GM12878 (cell line): ENCODE results near the gene OGA. TPM values are rescaled to one million over a fixed set of nuclear protein-coding genes. Genes with fewer than 3 reads are reported as not detected.

Experiments
- ATAC-seq: fragments of 200-7000 bp; cut with Tn5 transposase; 3 replicates; pipeline ENCODE4 v1.9.1; 2020; ENCODE audit warnings: mild to moderate bottlenecking, moderate library complexity
- BruUV-seq: library from RNA; stranded (reverse); fragments of 400-500 nt; replicated peaks from 2 replicates; lab custom pipeline; 2021; lab: Mats Ljungman, UMichigan
- CTCF ChIA-PET: fragments of 300-600 bp; sonication (Branson Sonifier 250); formaldehyde crosslinking; extraction: SDS; loops from one replicate; lab custom pipeline; 2021; ENCODE audit warnings: inconsistent platforms; lab: Yijun Ruan, JAX
- POLR2A ChIA-PET: fragments of 350-600 bp; formaldehyde crosslinking; extraction: SDS; loops from one replicate; lab custom pipeline; 2021; ENCODE audit warnings: inconsistent platforms; lab: Charles Lee
- RAD21 ChIA-PET: fragments of 300-600 bp; sonication (Branson Sonifier 250); formaldehyde crosslinking; loops from one replicate; lab custom pipeline; 2023; ENCODE audit warnings: antibody characterized with exemption; ENCODE audit not compliant: unreplicated experiment; lab: Charles Lee
- SMC1A ChIA-PET: fragments of 300-600 bp; sonication (Branson Sonifier 250); formaldehyde crosslinking; loops from one replicate; lab custom pipeline; 2023; ENCODE audit not compliant: unreplicated experiment, uncharacterized antibody; lab: Charles Lee
- DNase-seq: peaks from one replicate; pipeline ENCODE4 v3.0.0-alpha.2; 2011; ENCODE audit warnings: low read depth, low spot score
- FAIRE-seq: peaks from 3 replicates; lab custom pipeline; 2011; peaks lifted over from hg19 to GRCh38; lab: Jason Lieb, UNC
- H2AFZ ChIP-seq: 2 replicates; pipeline ENCODE4 v1.6.0; 2011; ENCODE audit warnings: low read depth, low read length, control low read depth; ENCODE audit not compliant: control insufficient read depth
- H3K27ac ChIP-seq: 2 replicates; pipeline ENCODE4 v1.5.1; 2011; ENCODE audit warnings: control low read depth; ENCODE audit not compliant: control insufficient read depth, insufficient read depth
- H3K27me3 ChIP-seq, 2 experiments: replicated peaks in 1 of 2; 2 replicates each; pipeline versions ENCODE4 v1.6.0 to v1.6.1; 2011; ENCODE audit warnings: low read length in 1 of 2; ENCODE audit not compliant: control insufficient read depth in 2 of 2, insufficient read depth in 2 of 2
- H3K36me3 ChIP-seq, 2 experiments: 2 replicates each; pipeline ENCODE4 v1.5.1; 2011; ENCODE audit warnings: low read length in 1 of 2; ENCODE audit not compliant: control insufficient read depth in 2 of 2, insufficient read depth in 2 of 2
- H3K4me1 ChIP-seq: 2 replicates; pipeline ENCODE4 v1.6.1; 2011; ENCODE audit warnings: mild to moderate bottlenecking, low read length, moderate library complexity, mixed read lengths; ENCODE audit not compliant: control insufficient read depth, insufficient read depth
- H3K4me2 ChIP-seq: 2 replicates; pipeline ENCODE4 v1.6.0; 2011; ENCODE audit warnings: control low read depth; ENCODE audit not compliant: control insufficient read depth, insufficient read depth
- H3K4me3 ChIP-seq: fragments of 200-600 bp; sonication (generic); 2 replicates; pipeline ENCODE4 v1.5.1; 2016
- H3K79me2 ChIP-seq: 2 replicates; pipeline ENCODE4 v1.6.0; 2011; ENCODE audit warnings: low read length; ENCODE audit not compliant: control insufficient read depth, insufficient read depth
- H3K9ac ChIP-seq: 2 replicates; pipeline ENCODE4 v1.8.0; 2011; ENCODE audit warnings: low read length, control low read depth, mixed read lengths; ENCODE audit not compliant: control insufficient read depth, insufficient read depth
- H3K9me3 ChIP-seq: replicated peaks from 3 replicates; pipeline ENCODE4 v1.5.1; 2011; ENCODE audit warnings: mild to moderate bottlenecking, low read length; ENCODE audit not compliant: control insufficient read depth, insufficient read depth
- H4K20me1 ChIP-seq: 2 replicates; pipeline ENCODE4 v1.6.0; 2011; ENCODE audit not compliant: control insufficient read depth, insufficient read depth
- ATF2 ChIP-seq: IDR thresholded peaks from 2 replicates; pipeline ENCODE4 v1.6.1; 2012; ENCODE audit warnings: low read length, inconsistent platforms
- DPF2 ChIP-seq: fragments of 450-650 bp; IDR thresholded peaks from 2 replicates; pipeline ENCODE4 v1.6.1; 2017; ENCODE audit warnings: mild to moderate bottlenecking
- FOXM1 ChIP-seq: IDR thresholded peaks from 2 replicates; pipeline ENCODE4 v1.6.1; 2012; ENCODE audit warnings: low read depth, mild to moderate bottlenecking, inconsistent platforms, low read length, moderate library complexity
- IKZF2 ChIP-seq, 2 experiments: fragments of 450-650 bp; IDR thresholded peaks; 2 replicates each; pipeline ENCODE4 v1.6.1; 2017; ENCODE audit warnings: mild to moderate bottlenecking in 2 of 2, moderate library complexity in 2 of 2
- MAX ChIP-seq: IDR thresholded peaks from 2 replicates; pipeline ENCODE4 v1.6.1; 2012; ENCODE audit warnings: low read depth, low read length, improper control_type of control experiment
- PML ChIP-seq: IDR thresholded peaks from 2 replicates; pipeline ENCODE4 v1.6.1; 2012; ENCODE audit warnings: low read length, inconsistent platforms
- RB1 ChIP-seq: fragments of 450-650 bp; formaldehyde crosslinking; IDR thresholded peaks from 2 replicates; pipeline ENCODE4 v1.6.1; 2017; ENCODE audit warnings: mild to moderate bottlenecking, borderline replicate concordance
- SIX5 ChIP-seq: IDR thresholded peaks from 2 replicates; pipeline ENCODE4 v1.6.1; 2011; ENCODE audit warnings: mild to moderate bottlenecking, low read depth, low read length, moderate library complexity; ENCODE audit not compliant: severe bottlenecking
- STAT3 ChIP-seq: IDR thresholded peaks from 2 replicates; pipeline ENCODE4 v1.6.1; 2011; ENCODE audit warnings: low read depth, low read length, improper control_type of control experiment
- TCF12 ChIP-seq: IDR thresholded peaks from 2 replicates; pipeline ENCODE4 v1.6.1; 2011; ENCODE audit warnings: low read depth, mild to moderate bottlenecking, low read length
- WGBS: methylation state at CpG from one replicate; pipeline ENCODE4 v1.1.6; 2016; ENCODE audit warnings: low lambda C conversion rate; ENCODE audit not compliant: insufficient replicate concordance, insufficient coverage; ENCODE audit errors: missing lambda C conversion rate; 5-methylcytosine and 5-hydroxymethylcytosine counted together
- in situ Hi-C: fragments of 300-500 bp; cut with MboI; formaldehyde crosslinking; loops from 9 replicates; pipeline ENCODE4 v1.14.3; 2018; ENCODE audit warnings: mixed read lengths
- intact Hi-C: fragments of 100-400 bp; cut with micrococcal nuclease; formaldehyde crosslinking; loops from one replicate; pipeline ENCODE4 v1.14.2; 2022; ENCODE audit not compliant: unreplicated experiment
- polyA plus RNA-seq, 11 experiments: library from polyadenylated mRNA; depleted of rRNA in 4 of 11; unstranded in 6 of 11; stranded (reverse) in 5 of 11; fragments of >200 nt; fragmentation: Nextera tagmentation in 4 of 11; fragmentation: Illumina TruSeq in 1 of 11; extraction: Ambion mirVana in 4 of 11; extraction: Trizol in 1 of 11; gene quantifications; 1 replicate in 1 of 11; 2 replicates in 10 of 11; pipeline versions ENCODE4 v1.2.1 to v1.2.3, GENCODE V29; 2011 to 2016; ENCODE audit warnings: inconsistent platforms in 2 of 11, missing spikeins in 2 of 11, low read depth in 1 of 11
- total RNA-seq, 4 experiments: library from RNA; depleted of rRNA in 3 of 4; stranded (reverse); fragments of >200 nt in 3 of 4; fragmentation: Illumina TruSeq in 1 of 4; extraction: Trizol in 1 of 4; gene quantifications; 2 replicates each; pipeline versions ENCODE4 v1.2.1 to v1.2.3, GENCODE V29; 2013 to 2021

The OGA gene
- total and polyA plus RNA-seq, 10 of the 15 experiments (the other 5 are each of a cell fraction or from before 2014, with no cell fraction given): 23.0 to 145 (median 85.2) TPM

GRCh38 chr10:101780187-101780817, 37.9 kb downstream of the OGA start:
- 28% methylated on average over 17 of the region's 17 CpGs for WGBS
- TF ChIP-seq FOXM1 (no peak), TCF12 (no peak), DPF2 (0 out of 2 replicates have a peak, but pooled peaks have one; percentile 4), STAT3 (no peak), MAX (no peak), PML (no peak), IKZF2 (IDR thresholded peaks at IDR 0.05) (0 out of 4 replicates have a peak, but pooled peaks of 1 of the 2 experiments have one; percentile 6), ATF2 (no peak), RB1 (0 out of 2 replicates have a peak, but pooled peaks have one; percentile 2), SIX5 (no peak)
- Histone ChIP-seq H3K27me3 (peaks cover 2 to 3% of the 10 kb centered on the region in 2 experiments; a peak in 3 of 4 replicates), H2AFZ (peak overlapping the region; percentile 59), H4K20me1 (no peaks in the 10 kb centered on the region), H3K4me1 (peaks cover 42% of the 10 kb centered on the region), H3K4me2 (peak overlapping the region; percentile 100), H3K36me3 (0 out of 4 replicates have a peak, but pooled peaks cover 0 to 2% of the 10 kb centered on the region in 2 experiments), H3K27ac (no peak overlapping the region), H3K9ac (peak overlapping the region; percentile 42; the same call in 1 of the 2 replicates), H3K9me3 (no peaks in the 10 kb centered on the region), H3K4me3 (peak overlapping the region; percentile 34; the same call in 1 of the 2 replicates), H3K79me2 (peaks cover 11% of the 10 kb centered on the region)
- ChIA-PET RAD21 (interaction anchor here (0.6 to 7.9 kb wide), 9 partner anchors 32 to 293 kb away, joined by 3 to 172 read pairs (median 4); partner anchors contain the start of genes DPCD and POLL), SMC1A (interaction anchor here (0.7 to 7.9 kb wide), 8 partner anchors 48 to 210 kb away, joined by 3 to 139 read pairs (median 5); partner anchors contain the start of genes DPCD and POLL), POLR2A (interaction anchor here (1.4 to 1.7 kb wide), 2 partner anchors 34 to 177 kb away, joined by 3 to 6 read pairs; no protein-coding TSS in a partner anchor), CTCF (interaction anchor here (0.5 to 9.8 kb wide), 30 partner anchors 15 to 566 kb away, joined by 3 to 334 read pairs (median 7); partner anchors contain the start of genes DPCD and POLL)
- FAIRE-seq: no peak
- no TSS peak for BruUV-seq
- no peak for DNase-seq
- ATAC-seq: peak; percentile 1; the same call in 2 of the 3 replicates
- in situ Hi-C loops: loop anchor here (5.0 kb wide), 2 partner anchors 173 to 568 kb away; no protein-coding TSS in a partner anchor
- intact Hi-C loops: loop anchor here (2.0 to 10.0 kb wide), 4 partner anchors 88 to 566 kb away; partner anchors contain the start of gene BTRC
